NCI-H2196 treated with DMSO at 0.1 percent for 48 hours (cell line): ENCODE data around the gene GPR183.

Experiments
- DNase-seq: peaks from one replicate; lab custom pipeline; 2025; ENCODE audit not compliant: unreplicated experiment; lab: John Stamatoyannopoulos, UW

Gene GPR183

GRCh38 chr13:99313501-99313900 lies 6.3 kb upstream of the GPR183 start:
- DNase-seq: no peak

- DNase-seq: no peak
Observed at GRCh38 chr13:99312493-99312883, 5.3 kb upstream of the GPR183 start.

GRCh38 chr13:99311748-99312492 lies 4.7 kb upstream of the GPR183 start:
- no peak for DNase-seq

DNA sequence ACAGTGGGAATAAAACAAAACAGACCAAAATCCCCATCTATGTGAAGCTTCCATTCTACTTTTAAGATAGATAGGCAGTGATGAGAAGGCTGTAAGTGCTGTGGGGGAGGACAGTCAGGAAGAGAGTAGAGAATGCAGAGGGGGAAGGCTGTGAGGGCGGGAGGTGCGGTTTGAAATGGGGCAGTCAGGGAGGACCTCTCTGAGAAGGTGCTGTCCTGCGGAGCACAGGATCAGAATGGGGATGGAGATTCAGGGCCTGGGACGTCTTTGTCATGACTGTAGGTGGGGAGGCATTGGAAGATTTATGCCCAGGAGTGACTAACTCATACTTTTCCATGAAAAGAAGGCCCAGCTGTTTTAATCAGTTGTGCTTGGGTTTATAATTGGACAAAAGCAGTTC lies 3.9 kb upstream of the GPR183 start:
- no peak for DNase-seq

DNA sequence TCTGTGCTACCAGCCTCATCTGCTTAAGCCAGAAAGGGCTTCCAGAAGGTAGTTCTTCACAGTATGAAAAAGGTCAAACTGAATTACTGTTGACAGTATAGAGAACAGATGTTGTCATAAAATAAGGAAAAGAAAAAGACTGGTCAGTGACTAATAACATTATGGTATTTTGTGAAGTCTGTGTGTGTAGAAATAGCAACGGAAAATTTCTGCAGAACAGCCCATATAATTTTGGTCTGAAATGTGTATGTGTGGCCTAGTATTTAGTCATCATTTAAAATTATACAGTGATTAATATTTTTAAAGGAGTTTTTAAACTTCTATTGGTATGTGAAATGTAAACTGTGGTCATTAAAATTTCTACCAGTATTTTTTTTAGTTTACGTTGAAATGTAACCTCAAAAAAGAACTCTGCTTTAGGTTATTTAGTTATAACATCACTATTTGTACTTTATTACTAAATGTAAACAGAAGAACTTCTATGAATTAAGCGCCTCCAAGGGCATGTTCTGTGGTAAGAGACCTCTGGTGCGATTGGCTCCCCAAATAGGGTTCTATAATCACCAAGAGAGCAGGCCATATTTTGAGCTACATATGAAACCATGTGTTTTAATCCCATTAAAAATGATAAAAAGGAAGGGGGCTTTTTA lies 3.3 kb upstream of the GPR183 start:
- no peak for DNase-seq

DNA sequence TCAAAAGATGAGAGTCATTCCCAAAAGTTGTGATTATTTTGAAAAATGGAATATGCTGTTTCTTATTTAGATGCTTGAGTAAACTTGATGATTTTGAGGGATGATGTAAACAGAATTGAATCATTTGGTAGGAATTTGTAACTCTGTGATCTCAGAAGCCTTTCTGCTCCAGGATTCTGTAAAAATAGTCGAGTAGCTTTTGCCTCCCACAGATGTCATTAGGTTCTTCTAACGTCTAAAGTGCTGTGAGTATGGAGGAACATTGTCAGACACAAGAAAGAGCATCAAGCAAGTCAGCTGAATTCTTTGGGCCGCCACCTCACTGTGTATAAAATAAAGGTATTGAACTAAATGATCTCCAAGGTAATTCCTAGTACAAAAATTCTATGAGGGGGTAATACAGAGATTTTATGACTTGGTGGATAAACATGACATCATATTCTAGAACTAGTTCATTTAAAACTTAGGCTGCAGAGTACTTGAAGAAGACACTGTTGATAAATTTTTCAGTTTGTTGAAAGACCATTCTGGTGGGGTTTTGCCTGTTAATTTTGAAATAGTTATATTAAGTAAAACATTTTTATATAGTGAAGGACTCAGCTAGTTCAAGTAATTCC lies 1.4 kb upstream of the GPR183 start:
- no peak for DNase-seq

- no peak for DNase-seq
Observed at GRCh38 chr13:99307648-99308339, 595 bp upstream of the GPR183 start.

DNA sequence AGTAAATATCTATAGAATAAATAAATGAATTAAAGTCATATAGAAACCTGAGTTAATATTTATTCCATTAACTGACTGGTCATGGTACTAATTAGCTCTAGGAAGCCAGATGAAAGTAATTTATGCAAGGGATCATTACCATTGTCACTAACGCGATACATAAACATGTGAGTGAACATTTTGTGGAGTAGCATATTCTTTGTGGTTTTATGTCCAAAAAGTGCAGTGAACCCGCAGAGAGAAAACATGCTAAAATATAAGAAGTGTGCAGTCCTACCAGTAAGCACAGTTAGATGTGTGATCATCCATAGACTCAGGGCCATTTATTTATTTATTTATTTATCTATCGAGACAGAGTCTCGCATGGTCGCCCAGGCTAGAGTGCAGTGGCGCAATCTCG lies 1.6 kb downstream of the GPR183 start:
- DNase-seq: no peak

DNA sequence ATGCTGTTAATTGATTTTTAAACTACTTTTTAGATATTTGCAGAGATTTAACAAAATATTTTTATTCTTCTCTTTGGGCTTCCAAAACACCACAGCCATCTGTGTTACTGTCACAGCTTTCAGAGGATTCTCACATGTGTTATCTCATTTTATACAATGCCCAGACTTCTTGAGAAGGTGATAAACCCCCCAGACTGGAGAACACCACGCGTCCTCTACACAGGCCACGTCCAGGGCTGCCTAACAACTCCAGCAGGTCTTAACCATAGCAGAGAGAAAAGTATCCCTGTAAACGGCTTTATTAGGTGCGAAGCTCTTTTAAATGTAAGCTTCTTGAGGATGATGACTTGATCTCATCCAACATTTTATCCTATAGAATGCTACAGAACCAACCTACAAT lies 2.0 kb downstream of the GPR183 start:
- DNase-seq: no peak

DNA sequence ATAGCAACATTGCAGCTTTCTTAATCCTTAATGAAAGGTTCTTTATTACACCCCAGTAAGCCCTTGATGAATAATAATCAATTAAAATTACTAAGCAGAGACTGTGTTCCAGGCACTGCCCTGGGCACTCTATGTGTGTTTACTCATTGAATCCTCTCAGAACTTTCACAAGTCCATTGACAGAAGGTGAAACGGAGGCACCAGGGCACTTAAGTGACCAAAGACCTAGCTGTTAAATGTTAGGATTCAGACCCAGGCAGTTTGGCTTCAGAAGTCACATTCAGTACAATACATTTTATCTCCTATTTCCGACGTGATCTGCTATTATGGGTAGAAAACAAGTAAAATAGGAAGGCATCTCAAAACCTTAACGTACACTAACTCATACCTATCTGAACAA lies 2.7 kb downstream of the GPR183 start:
- DNase-seq: no peak

DNA sequence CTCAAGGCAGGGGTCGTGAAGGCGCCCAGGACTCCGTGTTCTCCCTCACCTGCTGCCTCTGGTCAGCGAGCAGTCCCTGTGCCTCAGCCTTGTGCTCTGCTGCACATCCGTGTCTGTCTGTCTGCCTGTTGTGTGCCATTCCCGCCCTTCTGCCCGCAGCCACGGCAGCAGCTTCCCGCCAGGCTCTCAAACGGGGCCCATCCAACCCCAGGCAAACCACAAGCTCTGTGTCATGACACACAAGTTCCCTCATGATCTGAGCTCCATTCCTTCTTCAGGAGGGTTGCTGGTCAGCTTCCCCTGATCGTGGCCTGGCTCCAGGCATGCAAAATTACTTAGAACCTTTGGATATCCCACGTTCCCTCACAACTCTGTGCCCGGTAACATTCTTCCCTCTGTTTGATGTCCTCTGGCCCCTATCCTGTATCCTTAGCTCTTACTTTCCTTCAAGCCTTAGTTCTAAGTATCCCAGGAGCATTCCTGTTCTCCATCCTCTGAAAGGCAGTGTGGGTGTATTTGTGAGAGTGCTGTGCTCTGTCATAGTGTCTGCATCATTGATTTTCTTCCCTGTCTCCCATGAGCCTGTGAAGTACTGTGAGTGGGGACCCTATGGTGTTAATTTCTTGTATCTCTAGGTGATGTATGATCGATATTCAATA lies 3.2 kb downstream of the GPR183 start:
- DNase-seq: no peak

DNA sequence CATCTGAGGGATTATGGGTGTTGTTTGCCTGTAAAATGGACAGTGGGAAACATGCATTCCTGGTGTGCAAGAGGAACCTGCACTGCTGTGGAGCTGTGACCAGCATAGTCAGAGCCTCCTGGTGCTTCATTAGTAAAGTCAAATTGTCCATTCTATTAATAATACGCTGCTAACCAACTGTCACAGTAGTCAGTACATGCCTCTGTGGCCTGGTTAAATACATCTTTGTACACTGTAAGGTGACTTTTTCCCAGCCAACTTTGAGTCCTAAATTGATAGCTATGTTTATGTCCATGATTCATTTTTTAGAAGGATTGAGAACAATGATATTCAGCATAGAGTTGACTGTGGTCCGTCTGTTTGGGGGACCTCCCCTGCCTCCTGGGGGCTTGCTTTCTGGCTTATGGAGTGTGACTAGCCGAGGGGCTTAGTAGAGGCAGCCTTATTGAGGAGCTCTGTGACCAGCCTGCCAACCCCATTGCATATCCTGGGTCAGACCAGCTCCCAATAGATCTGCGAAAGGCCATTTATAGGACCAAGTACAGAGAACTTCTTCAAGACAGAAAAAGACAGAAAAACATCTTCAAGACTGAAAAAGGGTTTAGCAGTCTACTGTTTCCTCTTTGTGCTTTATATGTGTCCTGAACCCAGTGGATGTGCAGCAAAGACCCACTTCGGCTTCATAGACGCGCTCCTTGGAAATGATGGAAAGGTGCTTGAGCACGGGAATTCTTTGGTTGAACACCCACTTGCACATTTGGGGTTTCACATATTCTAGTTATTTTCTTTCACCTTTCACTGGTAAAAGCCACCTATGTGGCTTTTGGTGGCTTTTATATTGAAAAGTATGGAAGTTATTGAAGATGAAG lies 4.3 kb downstream of the GPR183 start:
- no peak for DNase-seq

DNA sequence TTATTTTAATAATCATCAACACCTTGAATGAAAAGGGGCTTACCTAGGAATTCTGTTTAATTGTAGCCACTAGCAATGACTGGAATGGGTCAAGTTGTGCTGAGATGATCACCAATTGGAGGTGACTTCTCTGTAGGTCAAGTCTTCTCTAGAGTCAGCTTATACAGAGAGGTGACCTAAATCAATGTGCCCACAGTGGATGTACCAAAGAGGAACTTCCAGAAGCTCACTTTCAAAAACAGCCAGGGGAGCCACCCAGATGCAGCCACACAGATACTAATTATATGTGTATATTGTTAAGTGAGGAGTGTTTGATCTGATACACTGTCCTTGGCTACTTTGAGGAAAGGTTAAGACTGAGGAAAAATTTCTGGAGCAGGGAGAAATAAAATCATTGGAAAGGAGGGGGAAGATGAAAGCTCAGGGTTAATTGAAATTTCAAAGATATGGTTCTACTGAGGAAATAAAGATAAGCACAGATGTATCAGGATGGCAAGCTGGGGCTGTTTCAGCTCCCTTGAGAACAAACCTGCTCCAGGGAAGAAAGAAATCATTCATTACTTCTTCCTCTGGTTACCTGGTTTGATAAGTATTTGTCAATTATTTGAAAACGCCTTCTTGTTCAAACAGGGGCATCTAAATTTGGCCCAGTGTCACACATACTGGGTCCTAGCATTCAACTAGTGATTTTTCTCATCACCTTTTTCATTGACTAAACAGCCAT lies 5.1 kb downstream of the GPR183 start:
- DNase-seq: no peak

GRCh38 chr13:99301056-99301838 lies 6.0 kb downstream of the GPR183 start:
- DNase-seq: no peak

DNA sequence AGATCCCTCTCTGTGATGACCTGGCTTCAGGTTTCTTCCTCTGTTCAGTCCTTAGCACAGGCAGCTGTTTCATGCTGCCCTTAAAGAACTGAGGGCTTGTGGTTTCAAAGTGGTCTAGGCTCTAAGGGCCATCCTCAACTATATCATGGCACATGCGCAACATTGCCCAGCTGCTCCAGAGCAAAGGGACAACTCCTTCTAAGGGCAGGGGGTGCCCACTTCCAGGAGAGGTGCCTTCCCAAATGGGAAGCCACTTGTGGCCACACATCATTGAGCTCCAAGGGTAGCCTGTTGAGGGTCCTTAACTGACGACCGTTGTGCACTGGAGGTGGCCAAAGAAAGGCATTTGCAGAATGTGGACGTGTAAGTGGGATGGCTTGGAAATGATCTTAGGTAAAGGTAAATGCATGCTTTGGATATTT lies 7.3 kb downstream of the GPR183 start:
- no peak for DNase-seq

DNA sequence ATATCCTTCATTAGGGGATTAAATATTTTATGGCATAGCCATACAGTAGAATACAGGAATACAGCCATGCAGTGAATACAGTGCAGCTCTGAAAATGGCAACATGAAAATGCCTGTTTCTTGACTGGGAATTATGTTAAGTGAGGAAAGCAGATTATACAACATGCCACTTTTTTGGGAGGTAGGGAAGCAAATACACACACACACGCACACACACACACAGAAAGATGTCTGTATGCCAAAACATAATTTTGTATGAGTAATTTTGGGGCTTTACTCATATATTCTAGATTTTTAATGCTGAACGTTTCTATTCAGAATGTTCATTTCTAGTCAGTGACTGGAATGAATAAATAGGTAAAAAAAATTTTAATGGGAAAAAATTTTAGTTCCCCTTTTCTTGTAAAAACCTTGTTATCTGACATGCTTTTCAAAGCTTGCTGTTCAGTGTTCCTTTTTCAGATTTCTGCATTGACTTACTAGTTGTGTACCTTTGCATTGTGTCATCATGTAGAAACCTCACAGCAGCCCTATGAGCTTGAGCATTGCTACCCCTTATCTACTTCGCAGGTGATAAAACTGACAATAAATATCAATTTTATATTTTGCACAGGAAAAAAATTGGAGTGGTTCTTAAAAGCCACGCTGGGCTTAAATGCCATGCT lies 7.8 kb downstream of the GPR183 start:
- no peak for DNase-seq

GRCh38 chr13:99298056-99298455 lies 9.1 kb downstream of the GPR183 start:
- no peak for DNase-seq

DNA sequence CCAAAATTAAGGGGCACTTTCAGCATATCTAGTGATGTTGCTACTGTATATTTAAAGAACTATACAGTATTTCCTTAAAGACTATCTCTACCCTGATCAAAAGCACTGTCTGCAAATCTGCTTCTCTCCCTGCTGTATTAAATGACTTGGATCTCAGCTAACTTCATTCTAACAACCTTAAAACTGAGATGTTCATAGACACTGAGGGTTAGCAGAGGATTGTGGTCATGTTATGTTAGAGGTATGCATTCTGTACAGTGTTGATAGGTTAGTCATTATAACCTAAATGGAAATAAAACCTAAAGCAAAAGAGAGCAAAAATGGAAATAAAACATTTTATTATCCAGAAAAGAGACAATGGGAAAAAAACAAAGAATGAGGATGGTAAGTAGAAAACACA lies 9.9 kb downstream of the GPR183 start:
- no peak for DNase-seq
